Immature natural killer cell (primary cell): ENCODE measurements around the gene KCNK7. TPM values are rescaled to one million over a fixed set of nuclear protein-coding genes. Genes with fewer than 3 reads are reported as not detected.

Experiments used
- DNase-seq, 3 donors: peaks; one replicate each; pipeline ENCODE4 v3.0.0; 2022; ENCODE audit warnings: mixed read lengths in 1 of 3
- H3K27ac Mint-ChIP-seq, 6 donors: one replicate each; pipeline ENCODE4 v1.8.0; 2020; ENCODE audit warnings: mixed read lengths in 6 of 6, mild to moderate bottlenecking in 5 of 6, inconsistent platforms in 4 of 6, moderate library complexity in 3 of 6
- H3K27me3 Mint-ChIP-seq, 3 donors: one replicate each; pipeline ENCODE4 v1.8.0; 2020 to 2021; ENCODE audit warnings: low read depth in 3 of 3, mild to moderate bottlenecking in 3 of 3, mixed read lengths in 3 of 3, moderate library complexity in 3 of 3, inconsistent platforms in 1 of 3
- H3K36me3 Mint-ChIP-seq, 3 donors: one replicate each; pipeline ENCODE4 v1.8.0; 2020; ENCODE audit warnings: mixed read lengths in 3 of 3, inconsistent platforms in 2 of 3, mild to moderate bottlenecking in 2 of 3
- H3K4me1 Mint-ChIP-seq, 2 donors: one replicate each; pipeline ENCODE4 v1.8.0; 2020; ENCODE audit warnings: inconsistent platforms in 2 of 2, mild to moderate bottlenecking in 2 of 2, mixed read lengths in 2 of 2, moderate library complexity in 1 of 2
- H3K4me3 Mint-ChIP-seq, 5 donors: one replicate each; pipeline ENCODE4 v1.8.0; 2020; ENCODE audit warnings: mild to moderate bottlenecking in 5 of 5, mixed read lengths in 5 of 5, inconsistent platforms in 3 of 5, moderate library complexity in 3 of 5
- H3K9me3 Mint-ChIP-seq, 6 donors: one replicate each; pipeline ENCODE4 v1.8.0; 2020; ENCODE audit warnings: mild to moderate bottlenecking in 6 of 6, mixed read lengths in 6 of 6, inconsistent platforms in 4 of 6, moderate library complexity in 3 of 6
- polyA plus RNA-seq, 3 donors: library from polyadenylated mRNA; unstranded; fragments of 300-500 nt; fragmentation: Illumina TruSeq; gene quantifications; one replicate each; pipeline ENCODE4 v1.2.3, GENCODE V29; 2021

KCNK7 gene
- polyA plus RNA-seq, 3 donors from 2014 or later, result not detected

DNA sequence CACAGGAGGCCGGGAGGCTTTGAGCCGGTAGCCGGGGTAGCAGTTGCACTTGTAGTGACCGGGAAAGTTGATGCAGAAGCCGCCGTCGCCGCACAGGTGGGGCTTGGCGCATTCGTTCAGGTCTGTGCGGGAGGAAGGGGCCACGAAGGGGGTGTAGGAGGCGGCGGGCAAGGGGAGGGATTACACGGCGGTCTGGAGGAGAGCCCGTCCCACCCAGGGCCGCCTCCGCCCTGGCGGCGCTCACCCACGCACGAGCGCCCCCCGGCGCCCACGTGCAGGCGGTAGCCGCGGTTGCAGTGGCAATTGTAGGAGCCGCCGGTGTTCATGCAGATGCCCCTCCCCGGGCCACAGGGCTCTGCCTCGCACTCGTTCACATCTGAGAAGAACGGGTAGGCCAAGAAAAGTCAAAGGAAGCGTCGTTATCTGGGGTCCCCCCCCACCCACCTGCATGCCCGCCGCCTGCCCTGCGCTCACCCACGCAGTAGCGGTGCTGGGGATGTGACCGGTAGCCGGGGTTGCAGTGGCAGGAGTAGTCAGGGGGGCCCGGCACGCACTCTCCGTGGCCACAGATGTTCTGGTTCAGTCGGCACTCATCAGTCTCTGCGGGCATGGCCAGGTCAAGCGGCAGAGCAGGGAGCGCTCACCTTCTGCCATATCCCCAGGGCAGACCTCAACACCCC is 48.0 kb downstream of the KCNK7 start:
- Mint-ChIP-seq H3K4me3 (peak overlapping the region in 3 of 5 donors; percentile 47 to 61 (median 51)), H3K36me3 (peaks cover 9 to 20% (median 16%) of the 10 kb centered on the region in 3 donors), H3K27me3 (peaks cover 3 to 6% (median 4%) of the 10 kb centered on the region in 3 donors), H3K27ac (peak overlapping the region in 5 of 6 donors; percentile 45 to 77 (median 65)), H3K4me1 (peaks cover 36 to 41% of the 10 kb centered on the region in 2 donors), H3K9me3 (peaks cover 0 to 2% (median 0%) of the 10 kb centered on the region in 6 donors)
- no peak for DNase-seq

GRCh38 chr11:65546217-65546958 is 49.2 kb downstream of the KCNK7 start:
- Mint-ChIP-seq H3K4me3 (peak overlapping the region; percentile 73 to 85 (median 83)), H3K9me3 (peaks cover 0 to 2% (median 0%) of the 10 kb centered on the region in 6 donors), H3K4me1 (peaks cover 30 to 38% of the 10 kb centered on the region in 2 donors), H3K27me3 (peaks cover under 1 to 4% (median 3%) of the 10 kb centered on the region in 3 donors), H3K36me3 (peaks cover 0 to 15% (median 6%) of the 10 kb centered on the region in 3 donors), H3K27ac (peak overlapping the region; percentile 85 to 96 (median 94))
- DNase-seq, result peak; percentile 97 to 98 (median 98)

DNA sequence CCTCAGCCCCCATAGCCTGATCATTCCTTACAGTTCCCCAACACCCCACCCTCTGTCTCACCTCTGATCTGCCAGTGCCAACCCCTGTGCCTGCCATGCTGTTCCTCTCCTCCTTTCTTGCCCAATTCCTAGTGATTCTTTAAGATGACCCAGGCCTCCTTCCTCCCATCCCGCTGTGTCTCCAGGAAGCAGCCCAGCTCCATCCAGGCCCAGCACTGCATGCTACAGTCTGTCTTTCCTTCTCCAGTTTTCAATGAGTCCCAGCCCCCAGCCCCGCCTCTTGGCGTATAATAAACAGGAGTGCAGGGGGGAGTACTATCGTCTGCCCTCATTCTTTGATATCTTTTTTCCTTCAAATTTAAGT is 49.8 kb downstream of the KCNK7 start:
- Mint-ChIP-seq H3K27ac (peak overlapping the region; percentile 85 to 96 (median 94)), H3K9me3 (peaks cover 0 to 2% (median 0%) of the 10 kb centered on the region in 6 donors), H3K4me3 (peak overlapping the region; percentile 73 to 83 (median 76)), H3K4me1 (peaks cover 35 to 42% of the 10 kb centered on the region in 2 donors), H3K36me3 (peaks cover 0 to 13% (median 4%) of the 10 kb centered on the region in 3 donors), H3K27me3 (peaks cover 0 to 5% (median 3%) of the 10 kb centered on the region in 3 donors)
- DNase-seq, result no peak

Other genes with a start within 250 kb of the KCNK7 start
- 1 to 10 TPM in 1 of 3 donors, under 1 TPM in 2; 0.90 to 1.2 (median 0.90) TPM for gene TIGD3, start 241.0 kb downstream of the KCNK7 start, polyA plus RNA-seq
- gene SLC25A45, start 213.2 kb downstream of the KCNK7 start, polyA plus RNA-seq, result 10 to 100 TPM in 2 of 3 donors, 1 to 10 TPM in 1; 4.5 to 16.0 (median 10.3) TPM
- gene FRMD8, start 209.2 kb downstream of the KCNK7 start, polyA plus RNA-seq, result 10 to 100 TPM; 62.8 to 73.5 (median 63.4) TPM
- gene NEAT1, start 173.0 kb downstream of the KCNK7 start, polyA plus RNA-seq, result 1 to 10 TPM in 2 of 3 donors, under 1 TPM in 1; 0.26 to 5.9 (median 1.4) TPM
- gene MALAT1, start 96.8 kb downstream of the KCNK7 start, polyA plus RNA-seq, result 1,000 to 10,000 TPM; 1,459 to 3,517 (median 2,451) TPM
- gene SCYL1, start 70.7 kb downstream of the KCNK7 start, polyA plus RNA-seq, result 10 to 100 TPM; 17.8 to 52.5 (median 23.3) TPM
- 10 to 100 TPM in 2 of 3 donors, 1 to 10 TPM in 1; 3.3 to 21.0 (median 14.5) TPM for gene LTBP3, start 37.4 kb downstream of the KCNK7 start, polyA plus RNA-seq
- gene ZNRD2, start 25.3 kb downstream of the KCNK7 start, polyA plus RNA-seq, result 100 to 1,000 TPM in 2 of 3 donors, 10 to 100 TPM in 1; 100.0 to 138 (median 117) TPM
- gene FAM89B, start 23.3 kb downstream of the KCNK7 start, polyA plus RNA-seq, result 100 to 1,000 TPM in 2 of 3 donors, 10 to 100 TPM in 1; 98.6 to 173 (median 158) TPM
- gene EHBP1L1, start 19.7 kb downstream of the KCNK7 start, polyA plus RNA-seq, result 10 to 100 TPM; 14.8 to 19.3 (median 17.7) TPM
- gene MAP3K11, start 18.4 kb upstream of the KCNK7 start, polyA plus RNA-seq, result 10 to 100 TPM; 11.1 to 29.5 (median 12.3) TPM
- 10 to 100 TPM in 1 of 3 donors, under 1 TPM in 2; 0.14 to 11.7 (median 0.89) TPM for gene PCNX3, start 20.0 kb upstream of the KCNK7 start, polyA plus RNA-seq
- gene SIPA1, start 42.3 kb upstream of the KCNK7 start, polyA plus RNA-seq, result 100 to 1,000 TPM; 166 to 430 (median 222) TPM
- 10 to 100 TPM; 38.5 to 88.4 (median 41.8) TPM for gene RELA, start 67.1 kb upstream of the KCNK7 start, polyA plus RNA-seq
- gene KAT5, start 116.5 kb upstream of the KCNK7 start, polyA plus RNA-seq, result 10 to 100 TPM; 41.8 to 49.4 (median 47.7) TPM
- 100 to 1,000 TPM in 2 of 3 donors, 10 to 100 TPM in 1; 37.4 to 160 (median 124) TPM for gene RNASEH2C, start 125.0 kb upstream of the KCNK7 start, polyA plus RNA-seq
- gene AP5B1, start 185.2 kb upstream of the KCNK7 start, polyA plus RNA-seq, result 10 to 100 TPM in 1 of 3 donors, 1 to 10 TPM in 2; 7.6 to 20.8 (median 8.2) TPM
- not detected for gene OVOL1, start 191.3 kb upstream of the KCNK7 start, polyA plus RNA-seq
- gene SNX32, start 238.2 kb upstream of the KCNK7 start, polyA plus RNA-seq, result 1 to 10 TPM in 2 of 3 donors, under 1 TPM in 1; 0.30 to 1.7 (median 1.6) TPM